ENCODE data around the gene LILRB3.
A peak's percentile ranks its signal among the peaks of the same experiment; 100 is the strongest.
"Not testable (repeated sequence)": the region's sequence is repeated elsewhere in the genome, so short reads cannot be mapped to it uniquely, and the experiment has no call there.

The LILRB3 gene

DNA sequence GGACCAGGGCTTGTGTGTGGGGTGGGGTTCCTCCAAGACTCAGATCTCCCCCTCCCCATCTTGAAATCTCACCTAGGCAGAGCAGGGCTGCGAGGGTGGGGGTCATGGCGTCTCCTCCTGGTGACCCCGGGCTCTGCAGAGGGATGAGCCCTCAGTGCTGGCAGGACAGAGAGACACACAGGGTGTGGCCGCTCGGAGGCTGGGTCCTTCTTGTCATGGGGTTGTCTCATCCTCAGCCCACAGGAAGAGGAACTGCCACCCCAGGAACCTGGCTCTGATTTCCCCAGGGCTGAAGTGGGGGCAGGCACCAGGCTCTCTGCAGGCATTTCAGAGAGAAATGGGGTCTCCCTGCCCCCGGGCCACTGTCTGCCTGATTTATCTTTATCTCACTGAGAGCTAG is 19.8 kb upstream of the LILRB3 start, which contains the start of gene LILRA6:
Gene LILRA6, minus strand, starts transcription at position 145 of the 400 bp plus-strand sequence.
- DNase-seq (ENCODE audit: low read depth in 2 of 2), result not testable (repeated sequence)

GRCh38 chr19:54242234-54242633 is 19.4 kb upstream of the LILRB3 start:
- not testable (repeated sequence) for DNase-seq (ENCODE audit: low read depth in 2 of 2)

- not testable (repeated sequence) for DNase-seq (ENCODE audit: low read depth in 2 of 2)
These were observed 17.8 kb upstream of the LILRB3 start for GRCh38 chr19:54240372-54241336.

GRCh38 chr19:54239491-54240371 is 16.9 kb upstream of the LILRB3 start:
- not testable (repeated sequence) for DNase-seq (ENCODE audit: low read depth in 2 of 2)

DNA sequence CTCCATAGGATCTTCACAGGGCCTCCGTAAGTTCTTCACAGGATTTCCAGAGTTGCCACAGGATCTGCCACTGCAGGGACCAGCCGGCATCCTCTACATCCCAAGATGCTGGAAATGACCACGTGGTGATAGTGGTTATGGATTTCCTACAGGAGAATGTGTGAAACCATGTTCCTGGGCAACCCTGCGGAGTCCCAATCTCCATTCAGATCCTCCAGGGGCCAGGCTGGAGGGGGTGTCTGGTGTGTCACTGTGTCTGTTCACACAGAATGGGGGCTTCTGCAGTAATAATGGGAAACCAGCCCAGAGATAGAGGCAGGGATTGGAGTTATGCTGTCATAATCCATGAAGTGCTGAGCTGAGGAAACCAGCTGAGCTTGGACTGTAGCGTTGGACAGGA is 11.1 kb upstream of the LILRB3 start:
- no peak for DNase-seq (ENCODE audit: low read depth in 2 of 2)

GRCh38 chr19:54231077-54231931 is 8.5 kb upstream of the LILRB3 start:
- peak; percentile 70 to 86 for DNase-seq (ENCODE audit: low read depth in 2 of 2)

- no peak for DNase-seq (ENCODE audit: low read depth in 2 of 2)
These were observed 7.2 kb upstream of the LILRB3 start for GRCh38 chr19:54230031-54230430.

GRCh38 chr19:54229146-54229545 is 6.3 kb upstream of the LILRB3 start:
- no peak for DNase-seq (ENCODE audit: low read depth in 2 of 2)

DNA sequence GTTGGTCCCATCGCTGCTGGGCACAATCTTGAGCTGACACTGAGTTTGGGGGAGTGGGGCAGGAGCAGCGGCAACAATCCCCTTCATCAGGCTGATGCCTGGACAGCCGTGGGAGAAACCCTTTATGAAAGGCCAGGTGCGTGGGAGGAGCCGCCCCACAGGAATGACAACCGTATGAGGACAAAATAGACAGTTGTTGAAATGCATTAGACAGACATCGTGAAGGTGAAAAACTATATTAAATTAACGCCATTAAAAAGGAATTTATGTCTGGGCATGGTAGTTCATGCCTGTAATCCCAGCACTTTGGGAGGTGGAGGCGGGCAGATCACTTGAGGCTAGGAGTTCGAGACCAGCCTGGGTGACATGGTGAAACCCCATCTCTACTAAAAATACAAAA is 1.8 kb upstream of the LILRB3 start:
- DNase-seq (ENCODE audit: low read depth in 2 of 2), result not testable (repeated sequence)

GRCh38 chr19:54223937-54224281 is 1.1 kb upstream of the LILRB3 start:
- not testable (repeated sequence) for DNase-seq (ENCODE audit: low read depth in 2 of 2)

DNA sequence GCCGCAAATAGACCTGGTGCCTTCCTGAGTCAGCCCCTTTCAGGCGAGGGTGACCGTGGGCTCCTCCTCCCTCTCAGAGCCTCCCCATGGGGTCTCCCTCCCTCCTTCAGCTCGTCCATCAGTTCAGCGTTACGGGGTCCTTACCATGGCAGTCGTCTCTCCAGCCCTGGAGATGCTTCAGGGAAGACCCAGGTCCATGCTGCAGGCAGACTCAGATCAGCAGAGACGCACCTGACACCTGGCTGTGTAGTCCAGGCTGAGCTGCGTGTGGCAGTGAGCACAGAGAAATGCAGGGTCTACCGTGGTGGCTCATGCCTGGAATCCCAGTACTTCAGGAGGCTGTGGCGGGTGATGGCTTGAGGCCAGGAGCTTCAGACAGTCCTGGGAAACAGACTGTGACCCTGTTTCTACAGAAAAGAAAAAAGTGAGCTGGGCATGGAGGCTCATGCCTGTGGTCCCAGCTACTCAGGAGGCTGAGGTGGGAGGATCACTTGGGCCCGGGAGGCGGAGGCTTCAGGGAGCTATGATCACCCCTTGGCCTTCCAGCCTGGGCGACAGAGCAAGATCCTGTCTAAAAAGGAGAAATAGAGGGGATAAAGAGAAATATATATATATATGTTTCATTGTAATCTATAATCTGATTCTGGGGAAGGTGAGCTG is 600 bp upstream of the LILRB3 start:
- DNase-seq (ENCODE audit: low read depth in 2 of 2), result not testable (repeated sequence)

DNA sequence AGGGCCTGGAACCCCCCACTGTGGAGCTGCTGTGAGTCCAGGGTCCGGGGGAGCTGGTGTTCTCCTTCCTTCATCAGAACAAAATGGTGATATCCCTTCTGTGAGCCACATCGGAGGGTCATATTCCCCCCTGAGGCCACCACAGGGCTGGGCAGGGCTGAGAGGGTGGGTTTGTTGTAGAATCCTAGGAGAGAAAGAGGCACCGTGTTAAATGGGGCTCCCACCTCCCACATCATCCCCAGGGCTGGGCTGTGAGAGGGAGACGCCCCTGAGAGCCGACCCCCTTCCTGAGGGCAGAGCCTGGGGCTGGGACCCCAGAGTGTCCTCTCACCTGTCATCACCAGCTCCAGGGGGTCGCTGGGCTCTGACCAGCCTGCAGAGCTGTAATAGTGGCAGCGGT is 860 bp downstream of the LILRB3 start:
- not testable (repeated sequence) for DNase-seq (ENCODE audit: low read depth in 2 of 2)

DNA sequence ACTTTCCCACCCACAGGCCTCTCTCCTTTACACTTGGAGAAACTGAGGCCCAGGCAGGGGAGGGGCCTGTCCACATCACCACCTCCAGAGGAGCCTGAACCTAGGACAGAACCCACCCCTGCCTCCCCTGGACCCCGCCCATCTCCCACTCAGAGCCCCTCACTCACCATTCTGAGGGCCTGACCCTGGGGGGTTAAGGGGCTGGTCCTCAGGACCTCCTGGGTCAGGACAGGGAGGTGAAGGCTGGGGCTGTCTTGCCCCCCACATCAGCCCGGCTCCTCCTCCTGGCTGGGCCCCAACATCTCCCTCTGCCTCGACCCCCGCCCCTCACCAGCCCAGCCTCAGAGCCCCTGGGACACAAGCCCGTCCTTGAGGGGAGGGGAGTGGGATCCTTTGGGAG is 3.1 kb downstream of the LILRB3 start:
- not testable (repeated sequence) for DNase-seq (ENCODE audit: low read depth in 2 of 2)

GRCh38 chr19:54218960-54219661 is 3.7 kb downstream of the LILRB3 start:
- DNase-seq (ENCODE audit: low read depth in 2 of 2), result no peak

- no peak for DNase-seq (ENCODE audit: low read depth in 2 of 2)
These were observed 4.5 kb downstream of the LILRB3 start for GRCh38 chr19:54218259-54218658.

- DNase-seq (ENCODE audit: low read depth in 2 of 2), result not testable (repeated sequence)
These were observed 5.1 kb downstream of the LILRB3 start for GRCh38 chr19:54217517-54218247.

DNA sequence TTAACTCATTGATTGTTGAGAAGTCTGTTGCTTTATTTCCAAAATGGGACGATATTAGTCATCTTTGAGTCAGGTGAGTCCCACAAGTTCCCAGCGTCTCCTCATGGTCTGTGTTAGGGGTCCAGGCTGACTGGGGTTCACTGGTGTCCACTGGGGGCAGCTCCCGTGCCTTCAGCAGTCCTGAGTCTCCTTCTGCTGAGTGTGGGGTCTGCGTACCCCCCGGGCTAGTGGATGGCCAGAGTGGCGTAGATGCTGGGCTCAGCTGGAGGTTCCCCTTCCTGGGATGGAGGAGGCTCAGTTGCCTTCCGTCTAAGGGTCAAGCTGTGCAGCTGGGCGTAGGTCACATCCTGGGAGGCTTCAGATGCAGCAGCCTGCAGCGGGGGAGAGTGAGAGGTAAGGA is 5.9 kb downstream of the LILRB3 start:
- no peak for DNase-seq (ENCODE audit: low read depth in 2 of 2)

DNA sequence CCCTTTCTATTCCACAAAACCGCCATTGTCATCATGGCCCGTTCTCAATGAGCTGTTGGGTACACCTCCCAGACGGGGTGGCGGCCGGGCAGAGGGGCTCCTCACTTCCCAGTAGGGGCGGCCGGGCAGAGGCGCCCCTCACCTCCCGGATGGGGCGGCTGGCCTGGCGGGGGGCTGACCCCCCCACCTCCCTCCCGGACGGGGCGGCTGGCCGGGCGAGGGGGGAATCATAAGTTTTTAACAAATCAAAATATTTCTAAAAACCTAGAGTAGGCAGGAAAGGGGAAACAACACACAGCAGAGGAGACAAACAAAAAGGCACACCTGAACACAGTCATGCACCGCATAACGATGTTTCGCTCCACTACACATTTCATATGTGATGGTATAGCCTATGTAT is 8.1 kb downstream of the LILRB3 start:
- not testable (repeated sequence) for DNase-seq (ENCODE audit: low read depth in 2 of 2)

DNA sequence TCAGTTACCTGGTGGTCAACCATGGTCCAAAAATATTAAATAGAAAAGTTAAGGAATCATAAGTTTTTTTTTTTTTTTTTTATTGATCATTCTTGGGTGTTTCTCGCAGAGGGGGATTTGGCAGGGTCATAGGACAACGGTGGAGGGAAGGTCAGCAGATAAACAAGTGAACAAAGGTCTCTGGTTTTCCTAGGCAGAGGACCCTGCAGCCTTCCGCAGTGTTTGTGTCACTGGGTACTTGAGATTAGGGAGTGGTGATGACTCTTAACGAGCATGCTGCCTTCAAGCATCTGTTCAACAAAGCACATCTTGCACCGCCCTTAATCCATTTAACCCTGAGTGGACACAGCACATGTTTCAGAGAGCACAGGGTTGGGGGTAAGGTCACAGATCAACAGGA is 8.6 kb downstream of the LILRB3 start:
- not testable (repeated sequence) for DNase-seq (ENCODE audit: low read depth in 2 of 2)

GRCh38 chr19:54211235-54211634 is 11.6 kb downstream of the LILRB3 start:
- no peak for DNase-seq (ENCODE audit: low read depth in 2 of 2)
